ENCODE data around the gene THOC6. TPM values are rescaled to one million over a fixed set of nuclear protein-coding genes. Genes with fewer than 3 reads are reported as not detected.

THOC6 gene
- 14.1 and 17.3 TPM in 2 replicates for total RNA-seq

GRCh38 chr16:3023669-3024478 is at the start of gene THOC6, which contains the start of gene HCFC1R1:
Gene THOC6 (plus strand): TSS chr16:3024035. CDS start chr16:3024327, 292 bp downstream.
Gene HCFC1R1 (minus strand): TSS chr16:3023942. CDS start chr16:3023941, 1 bp downstream.

GRCh38 chr16:2980227-2981176 is 43.3 kb upstream of the THOC6 start, which contains the start of gene PKMYT1:
Gene PKMYT1 (minus strand): TSS chr16:2980446. CDS start chr16:2979657, 789 bp downstream.

GRCh38 chr16:3012828-3013420 is 10.9 kb upstream of the THOC6 start, which contains the start of gene CLDN9:
Gene CLDN9 (plus strand): TSS chr16:3012923. CDS start chr16:3013363, 440 bp downstream.

GRCh38 chr16:3017794-3018506 is 5.9 kb upstream of the THOC6 start, which contains the start of gene CLDN6:
Gene CLDN6 (minus strand): TSS chr16:3018183. CDS start chr16:3016021, 2,162 bp downstream.

GRCh38 chr16:3020247-3020603 is 3.6 kb upstream of the THOC6 start, which contains the start of gene TNFRSF12A:
Gene TNFRSF12A (plus strand): TSS chr16:3020368. CDS start chr16:3020398, 30 bp downstream.

GRCh38 chr16:3036726-3037315 is 13.0 kb downstream of the THOC6 start, which contains the start of gene BICDL2:
Gene BICDL2 (minus strand): TSS chr16:3036944. CDS start chr16:3035496, 1,448 bp downstream.

GRCh38 chr16:3045758-3046640 is 22.2 kb downstream of the THOC6 start, which contains the start of gene MMP25:
Gene MMP25 (plus strand): TSS chr16:3046561. CDS start chr16:3046918, 357 bp downstream.

GRCh38 chr16:3065069-3065741 is 41.4 kb downstream of the THOC6 start, which contains the start of gene IL32:
Gene IL32 (plus strand): TSS chr16:3065640. CDS start chr16:3065812, 172 bp downstream.

Other genes starting within 250 kb of the THOC6 start
- gene ELOB, start 246.8 kb upstream of the THOC6 start, total RNA-seq = 186 and 207 TPM in 2 replicates
- not detected in 2 replicates for gene PRSS33, start 236.5 kb upstream of the THOC6 start, total RNA-seq
- gene PRSS41, start 225.6 kb upstream of the THOC6 start, total RNA-seq = not detected in 2 replicates
- gene PRSS21, start 206.8 kb upstream of the THOC6 start, total RNA-seq = 0.23 TPM in 1 of 2 replicates, not detected in the other
- 0.13 TPM in 1 of 2 replicates, not detected in the other for gene ZG16B, start 193.7 kb upstream of the THOC6 start, total RNA-seq
- gene PRSS22, start 165.9 kb upstream of the THOC6 start, total RNA-seq = not detected in 2 replicates
- gene FLYWCH2, start 140.8 kb upstream of the THOC6 start, total RNA-seq = 42.1 and 44.4 TPM in 2 replicates
- gene FLYWCH1, start 112.1 kb upstream of the THOC6 start, total RNA-seq = 36.4 and 89.1 TPM in 2 replicates
- not detected in 2 replicates for gene KREMEN2, start 59.8 kb upstream of the THOC6 start, total RNA-seq
- 3.3 and 3.4 TPM in 2 replicates for gene PAQR4, start 54.7 kb upstream of the THOC6 start, total RNA-seq
- 2.0 and 2.5 TPM in 2 replicates for gene PKMYT1, start 43.6 kb upstream of the THOC6 start, total RNA-seq
- gene CLDN9, start 11.1 kb upstream of the THOC6 start, total RNA-seq = 0.10 TPM in 1 of 2 replicates, not detected in the other
- gene CLDN6, start 5.9 kb upstream of the THOC6 start, total RNA-seq = 0.13 and 0.46 TPM in 2 replicates
- 185 and 394 TPM in 2 replicates for gene TNFRSF12A, start 3.7 kb upstream of the THOC6 start, total RNA-seq
- 33.4 and 46.1 TPM in 2 replicates for gene HCFC1R1, start 93 bp upstream of the THOC6 start, total RNA-seq
- 0.40 and 0.46 TPM in 2 replicates for gene BICDL2, start 12.9 kb downstream of the THOC6 start, total RNA-seq
- not detected in 2 replicates for gene MMP25, start 22.5 kb downstream of the THOC6 start, total RNA-seq
- gene IL32, start 41.6 kb downstream of the THOC6 start, total RNA-seq = 4.0 and 6.3 TPM in 2 replicates
- not detected in 2 replicates for gene ZSCAN10, start 75.3 kb downstream of the THOC6 start, total RNA-seq
- 12.4 and 16.0 TPM in 2 replicates for gene ZNF205, start 88.6 kb downstream of the THOC6 start, total RNA-seq
- 11.6 and 15.3 TPM in 2 replicates for gene ZNF213, start 111.0 kb downstream of the THOC6 start, total RNA-seq
- 0.07 TPM in 1 of 2 replicates, not detected in the other for gene OR1F1, start 164.2 kb downstream of the THOC6 start, total RNA-seq
- gene ZNF200, start 211.1 kb downstream of the THOC6 start, total RNA-seq = 5.9 and 6.3 TPM in 2 replicates
- 0.07 and 0.10 TPM in 2 replicates for gene MEFV, start 232.6 kb downstream of the THOC6 start, total RNA-seq

Data from smooth muscle cell of the pulmonary artery (primary cell).